SK-N-DZ (cell line): ENCODE results near the gene SLC4A3.
"Not testable (repeated sequence)": the region's sequence is repeated elsewhere in the genome, so short reads cannot be mapped to it uniquely, and the experiment has no call there.

ENCODE experiments used
- DNase-seq: peaks from one replicate; pipeline ENCODE4 v3.0.0-alpha.2; 2015; ENCODE audit warnings: low spot score

The SLC4A3 gene

DNA sequence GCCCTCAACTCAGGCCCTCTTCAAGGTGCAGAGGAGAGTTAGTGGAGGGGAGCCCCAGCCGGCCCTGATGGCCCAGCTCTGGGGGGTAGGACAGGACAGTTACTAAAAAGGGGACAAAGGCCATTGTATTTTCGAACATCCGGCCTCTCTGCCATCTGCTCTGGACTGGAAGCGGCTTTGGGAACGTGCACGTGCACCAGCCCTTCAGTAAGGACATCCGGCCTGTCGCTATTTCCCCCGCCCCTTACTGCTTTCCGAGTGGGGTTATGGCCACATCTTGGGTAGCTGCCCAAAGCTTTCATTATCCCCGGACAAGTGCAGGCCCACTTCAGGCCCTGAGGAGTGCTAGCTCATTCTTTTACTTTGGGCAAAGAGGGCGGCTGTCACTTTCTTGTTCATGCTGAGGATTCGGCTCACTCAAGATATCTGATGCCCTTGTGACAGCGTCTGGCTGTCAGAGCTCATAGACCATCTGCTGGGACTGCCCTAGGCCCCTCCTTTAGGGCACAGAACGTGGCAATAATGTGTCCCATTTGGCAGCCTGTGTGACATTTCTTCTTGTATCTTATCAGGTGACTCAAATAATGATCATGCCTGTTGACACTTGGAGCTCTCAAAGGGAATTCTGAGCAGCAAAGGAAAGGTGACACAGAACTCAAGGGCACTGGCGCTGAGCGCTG, 17.5 kb downstream of the SLC4A3 start:
- no peak for DNase-seq

DNA sequence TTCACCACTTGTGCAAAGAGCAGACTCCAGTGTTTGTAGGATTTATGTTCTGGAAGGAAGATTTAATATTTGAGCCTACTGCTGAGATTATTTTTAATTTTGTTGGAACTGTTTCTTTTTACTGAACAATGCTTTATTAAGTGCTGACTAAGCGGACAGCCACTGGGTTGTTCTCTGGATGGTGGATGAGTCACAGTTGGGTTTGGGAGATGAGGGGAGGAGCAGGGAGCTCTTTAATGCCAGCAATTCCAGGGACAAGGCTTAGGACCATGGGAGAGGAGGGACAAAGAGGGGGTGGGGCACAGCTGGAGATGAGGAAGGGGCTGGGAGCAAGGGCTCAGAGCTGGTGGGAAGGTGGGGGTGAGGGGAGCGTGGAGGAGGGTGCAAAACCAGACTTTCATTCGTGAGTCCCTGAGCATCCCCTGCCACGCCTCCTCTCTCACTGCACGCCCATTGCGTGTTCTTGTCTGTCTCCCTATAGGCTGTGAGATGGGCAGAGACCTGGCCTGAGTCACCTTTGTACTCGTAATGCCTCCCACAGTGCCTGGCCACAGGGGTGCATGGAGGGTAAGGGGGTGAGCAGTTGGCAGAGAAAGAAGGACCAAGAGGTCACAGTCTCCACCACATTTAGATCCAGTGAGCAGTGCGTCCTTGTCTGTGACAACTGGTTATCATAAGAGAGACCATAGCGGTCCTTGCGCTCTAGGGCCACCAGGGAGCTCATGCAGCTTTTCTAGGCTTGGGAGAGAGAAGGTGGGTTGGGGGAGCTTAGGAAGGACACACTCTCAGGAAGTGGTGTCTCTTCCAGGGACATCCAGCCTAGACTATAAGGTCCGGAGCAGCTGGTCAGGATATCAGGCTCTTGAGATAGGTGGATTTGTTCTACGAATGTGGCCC, 18.4 kb downstream of the SLC4A3 start:
- no peak for DNase-seq

DNA sequence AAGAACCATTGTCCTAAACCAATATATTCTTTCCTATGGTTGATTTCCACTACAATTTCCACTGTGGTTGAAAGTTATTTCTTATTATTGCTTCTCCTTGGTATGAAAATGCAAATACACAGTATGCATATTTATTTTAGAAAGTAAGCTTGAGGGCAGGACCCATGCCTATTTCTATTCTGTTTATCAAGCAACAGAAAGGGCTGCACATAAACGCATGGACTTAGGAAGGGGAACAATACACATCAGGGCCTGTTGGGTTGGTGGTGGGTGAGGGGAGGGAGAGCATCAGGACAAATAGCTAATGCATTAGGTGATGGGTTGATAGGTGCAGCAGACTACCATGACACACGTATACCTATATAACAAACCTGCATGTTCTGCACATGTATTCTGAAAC, 20.7 kb downstream of the SLC4A3 start:
- no peak for DNase-seq

DNA sequence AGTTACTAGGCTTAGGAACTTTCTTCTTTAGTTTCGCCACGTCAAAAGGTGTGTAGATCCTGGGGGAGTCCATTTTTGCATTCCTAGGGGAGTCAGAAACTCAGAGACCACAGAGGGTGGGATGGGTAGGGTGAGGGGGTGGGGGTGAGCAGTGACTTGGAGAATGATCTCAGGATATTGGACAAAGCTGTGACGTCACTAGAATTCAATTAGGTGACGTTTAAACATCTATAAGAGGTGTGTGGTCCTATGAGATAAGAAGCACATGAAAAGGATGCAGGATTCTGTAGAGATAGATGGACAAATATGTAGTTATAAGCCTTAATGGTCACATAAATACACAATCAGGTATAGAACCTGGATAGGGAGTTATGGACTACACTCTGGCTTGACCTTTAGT, 21.5 kb downstream of the SLC4A3 start:
- no peak for DNase-seq

DNA sequence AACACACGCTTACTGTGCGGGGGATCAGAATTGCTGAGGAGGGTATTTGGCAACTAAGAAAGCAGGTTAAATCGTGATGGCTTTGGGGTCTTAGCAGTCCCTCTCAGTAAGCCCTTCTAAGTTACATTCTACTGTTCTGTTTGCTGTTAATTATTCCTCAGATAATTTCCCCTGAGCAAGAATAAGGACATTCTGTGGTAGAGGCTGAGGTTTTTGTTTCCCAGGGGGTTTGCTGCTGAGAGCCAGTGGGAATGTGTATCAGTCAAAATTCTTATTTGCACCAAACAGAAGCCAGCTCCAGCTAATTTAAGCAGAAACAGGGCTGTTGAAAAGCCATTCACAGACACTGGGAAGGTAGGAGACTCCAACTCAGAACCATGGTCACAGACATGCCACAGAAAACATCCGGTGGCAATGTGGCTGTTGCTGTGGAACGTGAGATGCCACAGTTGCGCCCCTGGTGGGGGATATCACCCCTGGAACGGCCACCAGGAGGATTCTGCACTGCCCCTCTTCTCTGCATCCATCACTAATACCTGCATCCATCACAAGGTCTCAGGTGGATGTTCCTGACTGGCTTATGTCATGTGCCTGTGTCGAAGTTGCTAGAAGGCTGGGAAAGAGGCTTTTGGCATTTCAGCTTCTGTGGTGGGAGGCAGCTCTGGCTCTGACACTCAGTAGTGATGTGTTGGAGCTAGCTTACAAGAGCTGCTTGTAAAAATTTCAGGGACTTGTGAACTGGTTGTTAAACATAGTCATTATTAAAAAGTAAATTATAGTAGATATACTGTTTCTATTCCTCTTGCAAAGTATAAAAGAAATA, 23.2 kb downstream of the SLC4A3 start:
- no peak for DNase-seq

DNA sequence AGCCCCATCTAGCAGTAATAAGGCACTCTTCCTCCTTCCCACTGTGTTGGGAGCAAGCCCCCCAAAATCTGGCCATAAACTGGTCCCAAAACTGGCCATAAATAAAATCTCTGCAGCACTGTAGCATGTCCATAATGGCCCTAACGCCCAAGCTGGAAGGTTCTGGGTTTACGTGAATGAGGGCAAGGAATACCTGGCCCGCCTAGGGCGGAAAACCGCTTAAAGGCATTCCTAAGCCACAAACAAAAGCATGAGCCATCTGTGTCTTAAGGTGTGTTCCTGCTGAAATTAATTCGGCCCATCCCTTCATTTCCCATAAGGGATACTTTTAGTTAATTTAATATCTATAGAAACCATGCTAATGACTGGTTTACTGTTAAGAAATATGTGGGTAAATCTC, 24.2 kb downstream of the SLC4A3 start:
- not testable (repeated sequence) for DNase-seq

DNA sequence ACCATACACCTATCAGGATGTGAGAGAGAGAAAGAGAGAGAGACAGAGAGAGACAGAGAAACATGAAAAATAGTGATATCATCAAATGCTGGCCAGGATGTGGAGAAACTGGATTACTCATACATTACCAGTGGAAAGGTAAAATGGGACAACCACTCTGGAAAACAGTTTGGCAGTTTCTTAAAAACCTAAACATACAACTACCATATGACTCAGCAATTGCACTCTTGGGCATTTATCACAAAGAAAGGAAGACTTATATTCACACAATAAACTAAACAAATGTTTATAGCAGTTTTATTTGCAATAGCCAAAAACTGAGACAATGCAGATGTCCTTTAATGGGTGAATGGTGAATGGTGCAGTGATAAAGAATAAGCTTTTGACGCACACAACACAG, 29.1 kb downstream of the SLC4A3 start:
- no peak for DNase-seq

DNA sequence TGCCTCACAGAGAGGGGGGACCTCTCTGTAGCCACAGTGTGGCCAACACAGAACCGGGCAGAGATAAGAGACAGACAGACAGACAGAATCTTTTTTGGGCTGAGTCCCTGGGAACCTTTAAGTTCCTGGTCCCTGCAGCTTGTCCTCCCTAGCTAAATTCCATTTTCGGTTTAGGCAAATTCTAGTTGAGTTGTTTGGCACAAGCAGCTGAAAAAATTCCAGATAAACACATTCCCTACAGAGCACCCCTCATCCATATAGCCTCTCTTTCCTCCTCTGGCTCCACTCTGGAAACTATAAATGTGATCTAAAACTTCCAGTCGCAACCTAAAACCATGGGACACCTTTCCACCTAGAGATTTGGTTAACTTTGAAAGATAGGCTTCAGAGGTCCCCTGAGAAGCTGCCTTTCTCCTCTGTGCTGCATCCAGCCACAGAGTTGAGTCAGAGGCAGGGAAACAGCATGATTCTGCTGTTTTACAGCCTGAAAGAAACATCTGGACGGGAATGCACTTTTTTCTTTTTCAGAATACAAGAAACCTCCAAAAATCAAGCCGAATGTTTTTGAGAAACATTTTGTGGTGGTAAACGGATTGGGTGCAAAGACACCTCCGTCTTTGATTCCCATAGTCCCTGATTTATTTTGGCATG, 30.9 kb downstream of the SLC4A3 start:
- no peak for DNase-seq

DNA sequence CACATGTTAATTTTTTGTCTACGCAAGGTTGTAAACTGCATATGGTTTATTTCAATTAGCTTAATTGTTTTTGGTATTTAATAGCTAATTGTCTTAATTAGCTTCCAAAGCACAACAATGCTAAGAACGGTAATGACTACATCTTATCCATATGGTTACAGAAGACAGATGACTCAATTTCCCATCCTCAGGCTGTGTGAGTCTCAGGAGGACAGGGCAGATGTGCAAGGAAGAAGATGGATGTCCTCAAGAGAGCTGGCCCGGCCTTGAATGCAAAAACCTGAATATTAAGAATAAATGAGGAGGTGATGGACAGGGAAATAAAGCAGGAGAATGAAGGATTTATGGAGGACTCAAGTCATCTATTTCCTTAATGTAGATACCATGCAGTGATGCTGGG, 31.4 kb downstream of the SLC4A3 start:
- no peak for DNase-seq

DNA sequence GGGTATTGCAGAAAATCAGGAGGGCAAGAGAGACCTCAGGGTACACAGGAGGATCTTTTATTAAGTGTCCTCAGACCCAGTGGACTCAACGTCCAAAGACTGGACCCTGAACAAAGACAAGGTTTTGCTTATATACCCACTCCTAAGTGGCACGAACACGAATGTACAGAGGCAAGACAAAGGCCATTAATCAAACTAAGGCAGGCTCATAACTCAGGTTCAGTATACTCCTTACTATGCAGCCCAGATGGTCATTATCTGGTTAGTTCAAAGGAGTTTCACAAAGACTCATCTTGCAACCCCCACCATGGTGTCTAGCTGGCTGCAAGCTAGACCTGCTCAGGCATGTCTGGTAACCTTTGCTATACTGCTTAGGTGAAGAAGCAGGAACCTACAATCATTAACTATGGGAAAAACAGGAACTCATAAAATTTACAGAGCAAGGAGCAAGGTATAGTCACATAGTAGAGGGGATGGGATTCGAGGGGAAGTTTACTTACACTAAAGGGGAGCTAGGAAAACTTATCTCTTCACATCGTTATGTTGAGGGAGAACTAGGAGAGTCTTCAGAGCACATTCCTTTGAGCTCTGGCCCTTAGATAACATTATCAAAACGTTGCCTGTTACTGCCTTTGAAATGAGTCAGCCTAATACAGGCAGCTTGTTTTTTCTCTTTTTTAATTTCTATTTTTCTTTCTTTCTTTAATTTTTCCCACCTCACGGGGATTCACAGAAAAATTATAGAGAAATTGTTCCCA, 33.9 kb downstream of the SLC4A3 start:
- no peak for DNase-seq

DNA sequence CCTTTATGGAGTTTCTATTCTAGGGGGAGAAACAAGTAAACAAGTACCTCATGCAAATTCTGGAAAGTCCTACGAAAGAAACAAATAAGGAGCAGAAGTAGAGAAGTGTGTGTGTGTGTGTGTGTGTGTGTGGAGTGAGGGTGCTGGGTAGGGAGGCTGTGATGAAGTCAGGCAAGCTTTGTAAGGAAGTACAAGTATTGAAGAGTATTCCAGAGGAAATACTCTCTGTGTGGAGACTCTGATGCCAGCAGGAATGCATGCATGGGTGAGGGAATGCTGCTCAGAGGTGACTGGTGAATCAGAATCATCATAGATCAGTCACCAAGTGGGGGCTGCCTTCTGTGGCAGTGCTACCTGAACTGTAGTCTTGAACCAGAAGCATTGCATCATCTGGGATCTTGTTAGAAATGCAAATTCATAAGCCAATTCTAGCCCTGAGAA, 34.5 kb downstream of the SLC4A3 start:
- DNase-seq: no peak

DNA sequence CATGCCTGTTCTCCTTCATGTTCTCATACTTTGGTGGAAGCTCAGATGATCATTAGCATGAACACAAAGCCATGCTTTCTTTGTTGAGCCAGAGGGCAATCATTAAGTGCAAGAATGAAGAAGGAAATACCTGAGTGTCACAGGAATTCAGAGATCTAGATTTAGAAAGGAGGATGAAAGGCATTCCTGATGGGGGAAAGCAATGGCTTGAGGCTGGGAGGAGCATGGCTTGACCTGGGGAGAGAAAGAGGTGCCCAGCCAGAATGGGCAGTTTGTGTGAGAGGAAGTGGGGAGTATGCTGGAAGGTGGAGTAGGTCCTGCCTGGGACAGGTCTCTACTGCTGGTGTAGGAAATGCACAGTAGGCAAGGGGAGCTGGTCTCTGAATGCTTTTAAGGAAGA, 35.1 kb downstream of the SLC4A3 start:
- DNase-seq: no peak

DNA sequence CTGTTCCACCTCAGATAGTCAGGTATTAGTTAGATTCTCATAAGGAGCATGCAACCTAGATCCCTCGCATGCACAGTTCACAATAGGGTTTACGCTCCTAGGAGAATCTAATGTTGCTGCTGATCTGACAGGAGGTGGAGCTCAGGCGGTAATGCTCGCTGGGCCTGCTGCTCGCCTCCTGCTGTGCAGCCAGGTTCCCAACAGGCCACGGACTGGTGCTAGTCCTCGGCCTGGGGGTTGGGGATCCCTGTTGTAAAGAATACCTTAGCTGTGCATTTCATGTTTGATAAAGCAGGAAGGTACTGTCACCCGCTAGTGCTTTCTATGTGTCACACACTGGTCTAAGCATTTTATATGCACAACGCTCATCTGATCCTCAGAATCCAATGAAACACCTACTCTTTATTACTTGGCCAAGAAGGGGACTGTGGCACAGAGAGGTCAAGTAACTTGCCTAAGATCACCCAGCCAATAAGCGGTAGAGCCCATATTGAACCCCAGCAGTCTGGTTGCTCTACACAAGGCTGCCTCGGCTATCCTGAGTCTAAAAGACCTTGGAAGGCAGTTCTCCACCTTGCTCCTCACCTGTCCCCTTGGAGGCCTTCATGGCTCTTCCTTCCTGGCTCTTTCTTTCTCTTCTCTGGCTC, 35.8 kb downstream of the SLC4A3 start:
- no peak for DNase-seq

DNA sequence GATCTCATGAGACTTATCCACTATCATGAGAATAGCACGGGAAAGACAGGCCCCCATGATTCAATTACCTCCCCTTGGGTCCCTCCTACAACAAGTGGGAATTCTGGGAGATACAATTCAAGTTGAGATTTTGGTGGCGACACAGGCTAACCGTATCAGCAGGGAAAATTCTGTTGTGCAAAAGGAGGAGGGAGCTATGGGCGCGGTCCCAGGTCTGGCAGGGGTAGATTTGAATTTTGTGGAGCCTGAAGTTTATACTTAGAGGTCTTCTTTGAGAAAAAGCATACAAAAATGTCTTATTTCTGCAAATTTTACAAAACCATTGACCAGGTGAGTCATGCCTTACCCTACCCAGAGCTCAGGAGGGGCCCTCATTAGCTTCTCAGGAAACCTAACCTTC, 36.6 kb downstream of the SLC4A3 start:
- no peak for DNase-seq

DNA sequence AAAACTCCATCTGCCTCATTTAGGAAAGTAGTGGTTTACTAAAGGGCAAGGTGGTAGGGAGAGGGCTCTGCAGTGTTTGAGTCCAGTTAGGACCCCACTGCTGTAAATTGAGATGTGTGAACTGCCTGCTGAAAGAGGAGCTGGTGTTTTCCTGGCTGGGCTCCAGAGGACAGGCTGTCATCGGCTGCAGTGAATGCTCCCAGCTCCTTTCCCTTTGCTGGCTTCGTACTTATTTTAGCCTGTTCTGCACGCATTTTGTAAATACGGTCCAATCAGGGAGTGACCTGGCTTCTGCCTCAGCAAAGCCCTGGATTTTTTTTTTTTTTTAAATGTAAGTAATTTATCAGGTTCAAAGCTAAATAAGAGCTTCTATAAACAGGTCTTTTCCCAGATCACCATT, 37.5 kb downstream of the SLC4A3 start:
- no peak for DNase-seq

DNA sequence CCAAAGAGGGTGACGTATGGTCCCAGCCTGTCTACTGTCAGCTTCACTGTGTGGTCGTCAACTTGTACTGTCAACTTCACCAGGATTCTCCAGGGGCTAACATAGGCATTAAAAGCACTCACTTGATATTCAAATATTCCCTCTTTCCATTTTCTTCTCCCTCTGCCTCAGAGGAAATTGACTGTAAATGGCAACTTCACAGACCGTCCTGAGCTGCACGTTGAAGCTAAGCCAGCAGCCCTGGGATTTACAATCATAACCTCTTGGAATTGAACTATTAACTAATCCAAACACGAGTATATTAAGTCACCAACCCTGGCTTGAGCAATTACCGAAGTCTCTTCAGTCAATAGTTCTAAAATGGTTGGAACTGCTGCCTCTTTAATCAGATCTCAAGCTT, 38.5 kb downstream of the SLC4A3 start:
- no peak for DNase-seq

DNA sequence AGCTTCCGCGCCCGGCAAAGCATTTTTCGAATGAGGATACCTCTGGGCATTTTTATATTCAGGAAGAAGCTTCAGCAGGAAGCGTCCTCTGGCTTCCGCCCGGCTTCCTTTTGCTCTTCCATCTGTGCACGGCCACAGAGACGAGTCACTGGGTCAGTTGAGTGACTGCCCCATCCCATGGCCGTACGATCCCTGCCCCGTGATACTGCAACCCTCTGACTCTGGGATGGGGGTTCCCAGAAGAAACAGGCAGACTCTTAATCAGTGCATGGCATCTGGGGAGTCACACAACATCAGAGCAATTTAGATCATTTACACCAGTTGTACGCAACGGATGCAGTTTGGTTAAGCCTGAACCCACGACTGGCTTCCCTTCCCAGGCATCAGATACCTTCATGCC, 40.9 kb downstream of the SLC4A3 start:
- no peak for DNase-seq

DNA sequence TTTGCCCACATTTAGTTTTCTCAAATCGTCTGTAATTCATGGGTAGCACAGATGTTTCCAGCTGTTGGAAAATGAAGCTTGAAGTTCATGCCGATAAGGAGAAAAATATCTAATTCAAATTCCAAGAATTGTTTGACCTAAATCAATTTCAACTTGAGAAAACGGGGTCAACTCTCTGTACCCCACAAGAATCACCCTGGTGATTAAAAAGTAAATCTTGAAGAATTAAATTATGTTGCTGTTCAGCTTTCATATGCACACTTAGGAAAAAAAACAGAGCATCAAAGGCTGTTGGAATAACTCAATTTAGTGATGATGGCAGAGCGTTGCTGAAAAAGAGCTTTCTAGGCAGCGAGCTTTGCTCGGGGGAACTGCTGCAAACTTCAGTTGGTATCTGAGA, 43.0 kb downstream of the SLC4A3 start:
- no peak for DNase-seq

DNA sequence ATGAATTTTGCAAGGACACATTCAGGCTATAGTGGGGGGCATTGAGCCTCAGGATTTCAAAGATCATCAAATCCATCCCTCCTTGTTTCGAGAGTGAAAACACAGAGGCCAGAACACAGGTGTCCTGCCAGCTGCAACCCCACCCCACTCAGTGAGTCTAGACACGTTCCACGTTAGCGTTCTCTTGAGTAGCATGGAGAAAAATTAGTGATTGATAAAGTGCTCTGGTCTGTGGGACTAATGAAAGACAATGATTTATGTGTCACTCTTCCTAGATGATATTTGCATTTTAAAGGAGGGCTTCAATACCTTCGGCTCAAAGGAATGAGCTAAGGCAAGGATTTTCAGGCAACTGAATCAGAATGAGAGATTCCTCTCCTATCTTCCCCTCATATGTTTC, 43.8 kb downstream of the SLC4A3 start:
- no peak for DNase-seq

DNA sequence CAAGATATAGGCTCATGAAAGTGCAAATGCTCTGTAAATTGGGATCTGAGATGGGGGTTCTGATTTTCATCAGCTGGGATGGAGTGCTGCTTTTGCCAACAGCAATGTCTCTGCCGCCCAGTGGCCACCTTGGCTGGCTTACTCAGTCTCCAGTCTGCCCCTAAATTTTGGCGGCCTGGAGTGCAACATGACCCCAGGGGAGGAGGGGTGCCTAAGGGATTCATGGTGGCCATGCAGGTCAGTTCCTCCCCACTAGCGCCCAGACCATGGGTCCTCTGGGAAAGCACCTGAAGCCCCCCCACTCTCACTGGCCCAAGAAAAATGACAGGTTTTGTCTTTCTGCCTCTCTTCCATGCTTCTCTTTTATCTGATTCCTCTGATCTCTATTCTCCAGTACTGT, 45.0 kb downstream of the SLC4A3 start:
- DNase-seq: no peak

DNA sequence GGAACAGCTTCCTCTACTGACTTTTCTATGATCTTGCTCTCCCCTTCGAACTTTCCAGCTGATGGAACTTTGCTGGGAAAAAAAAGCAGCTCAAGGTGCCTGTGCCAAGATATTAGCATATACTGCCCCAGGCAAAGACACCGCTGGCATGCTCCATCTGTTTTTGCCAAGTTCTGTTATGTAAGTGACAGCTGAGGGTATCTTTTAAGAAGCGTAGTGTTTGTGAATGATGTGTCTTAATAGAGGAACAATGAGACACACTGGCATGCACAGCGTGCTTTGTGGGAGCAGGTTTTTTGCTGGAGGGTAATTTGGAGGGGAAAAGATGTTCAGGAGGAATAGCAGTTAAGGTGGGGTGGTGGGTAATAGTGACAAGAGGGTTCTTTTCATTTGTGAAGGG, 47.8 kb downstream of the SLC4A3 start:
- DNase-seq: no peak
